Activated CD8-positive, alpha-beta T cell treated with anti-CD3 and anti-CD28 coated beads for 36 hours (primary cell): Measurements from ENCODE around the gene S100PBP. TPM values are rescaled to one million over a fixed set of nuclear protein-coding genes. Genes with fewer than 3 reads are reported as not detected.

Source experiments
- ATAC-seq: fragments of 200-7000 bp; cut with Tn5 transposase; one replicate; pipeline ENCODE4 v1.10.0; 2021; ENCODE audit warnings: mild to moderate bottlenecking, moderate library complexity
- CTCF ChIA-PET: fragments of 350-600 bp; sonication (Branson Sonifier 250); formaldehyde crosslinking; loops from one replicate; lab custom pipeline; 2021; ENCODE audit warnings: antibody characterized with exemption; lab: Charles Lee
- POLR2A ChIA-PET: fragments of 350-600 bp; sonication (Branson Sonifier 250); formaldehyde crosslinking; loops from one replicate; lab custom pipeline; 2021; ENCODE audit warnings: antibody characterized with exemption; lab: Charles Lee
- DNase-seq: peaks from one replicate; pipeline ENCODE4 v3.0.0-alpha.2; 2020
- H3K27ac Mint-ChIP-seq: one replicate; pipeline ENCODE4 v1.8.0; 2021; ENCODE audit warnings: mild to moderate bottlenecking, mixed read lengths
- H3K27me3 Mint-ChIP-seq: one replicate; pipeline ENCODE4 v1.8.0; 2021; ENCODE audit warnings: mixed read lengths
- H3K36me3 Mint-ChIP-seq: one replicate; pipeline ENCODE4 v1.8.0; 2021; ENCODE audit warnings: low read depth, mixed read lengths
- H3K4me1 Mint-ChIP-seq: one replicate; pipeline ENCODE4 v1.8.0; 2021; ENCODE audit warnings: low read depth, mixed read lengths
- H3K4me3 Mint-ChIP-seq: one replicate; pipeline ENCODE4 v1.8.0; 2021; ENCODE audit warnings: mild to moderate bottlenecking, moderate library complexity, mixed read lengths
- H3K9me3 Mint-ChIP-seq: one replicate; pipeline ENCODE4 v1.8.0; 2021; ENCODE audit warnings: mixed read lengths
- intact Hi-C: fragments of 100-400 bp; cut with micrococcal nuclease; formaldehyde crosslinking; loops from one replicate; pipeline ENCODE4 v1.10.0; 2022
- total RNA-seq, 2 experiments: library from RNA; stranded (reverse); gene quantifications; one replicate each; pipeline ENCODE4 v1.2.3, GENCODE V29; 2021
- TF ChIP-seq, protein P1 (sequence below): fragments of 200-600 bp; IDR thresholded peaks from one replicate; pipeline ENCODE4 v1.8.0; 2022; ENCODE audit warnings: antibody characterized with exemption, mild to moderate bottlenecking

Gene S100PBP
- total RNA-seq, 2 experiments from 2014 or later: 25.7 to 27.3 TPM

DNA sequence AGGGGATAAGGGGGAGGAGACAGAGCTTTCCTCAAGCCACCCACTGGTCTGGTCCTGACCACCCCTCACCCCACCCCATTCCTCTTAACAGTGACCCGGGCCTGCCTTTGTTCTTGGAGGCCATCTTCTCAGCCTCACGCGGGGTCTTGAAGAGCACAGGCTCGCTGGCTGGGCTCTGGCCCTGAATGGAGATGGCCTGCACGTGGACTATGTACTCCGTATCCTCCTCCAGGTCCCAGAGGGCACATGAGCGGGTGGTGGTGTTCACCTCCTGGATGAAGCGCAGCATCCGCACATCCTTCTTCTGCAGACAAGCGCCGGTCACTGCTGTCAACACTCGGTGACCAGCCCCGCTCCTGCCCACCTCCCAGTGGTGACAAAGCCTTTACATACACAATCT lies 50.6 kb downstream of the S100PBP start:
- ChIA-PET CTCF (interaction anchor here (3.6 kb wide), 1 partner anchor 8 kb away, joined by 14 read pairs; no protein-coding TSS in a partner anchor), POLR2A (interaction anchor here (1.2 kb wide), 1 partner anchor 46 kb away, joined by 3 read pairs; no protein-coding TSS in a partner anchor)
- H3K9me3 Mint-ChIP-seq: no peaks in the 10 kb centered on the region
- no peak for DNase-seq
- no peaks in the 10 kb centered on the region for H3K36me3 Mint-ChIP-seq
- intact Hi-C loops: no loop called here
- ATAC-seq: no peak
- no peak overlapping the region for H3K27ac Mint-ChIP-seq
- TF ChIP-seq, protein P1, sequence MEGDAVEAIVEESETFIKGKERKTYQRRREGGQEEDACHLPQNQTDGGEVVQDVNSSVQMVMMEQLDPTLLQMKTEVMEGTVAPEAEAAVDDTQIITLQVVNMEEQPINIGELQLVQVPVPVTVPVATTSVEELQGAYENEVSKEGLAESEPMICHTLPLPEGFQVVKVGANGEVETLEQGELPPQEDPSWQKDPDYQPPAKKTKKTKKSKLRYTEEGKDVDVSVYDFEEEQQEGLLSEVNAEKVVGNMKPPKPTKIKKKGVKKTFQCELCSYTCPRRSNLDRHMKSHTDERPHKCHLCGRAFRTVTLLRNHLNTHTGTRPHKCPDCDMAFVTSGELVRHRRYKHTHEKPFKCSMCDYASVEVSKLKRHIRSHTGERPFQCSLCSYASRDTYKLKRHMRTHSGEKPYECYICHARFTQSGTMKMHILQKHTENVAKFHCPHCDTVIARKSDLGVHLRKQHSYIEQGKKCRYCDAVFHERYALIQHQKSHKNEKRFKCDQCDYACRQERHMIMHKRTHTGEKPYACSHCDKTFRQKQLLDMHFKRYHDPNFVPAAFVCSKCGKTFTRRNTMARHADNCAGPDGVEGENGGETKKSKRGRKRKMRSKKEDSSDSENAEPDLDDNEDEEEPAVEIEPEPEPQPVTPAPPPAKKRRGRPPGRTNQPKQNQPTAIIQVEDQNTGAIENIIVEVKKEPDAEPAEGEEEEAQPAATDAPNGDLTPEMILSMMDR: no peak
- H3K27me3 Mint-ChIP-seq: peaks cover 30% of the 10 kb centered on the region
- no peak overlapping the region for H3K4me3 Mint-ChIP-seq
- H3K4me1 Mint-ChIP-seq: peaks cover 8% of the 10 kb centered on the region

DNA sequence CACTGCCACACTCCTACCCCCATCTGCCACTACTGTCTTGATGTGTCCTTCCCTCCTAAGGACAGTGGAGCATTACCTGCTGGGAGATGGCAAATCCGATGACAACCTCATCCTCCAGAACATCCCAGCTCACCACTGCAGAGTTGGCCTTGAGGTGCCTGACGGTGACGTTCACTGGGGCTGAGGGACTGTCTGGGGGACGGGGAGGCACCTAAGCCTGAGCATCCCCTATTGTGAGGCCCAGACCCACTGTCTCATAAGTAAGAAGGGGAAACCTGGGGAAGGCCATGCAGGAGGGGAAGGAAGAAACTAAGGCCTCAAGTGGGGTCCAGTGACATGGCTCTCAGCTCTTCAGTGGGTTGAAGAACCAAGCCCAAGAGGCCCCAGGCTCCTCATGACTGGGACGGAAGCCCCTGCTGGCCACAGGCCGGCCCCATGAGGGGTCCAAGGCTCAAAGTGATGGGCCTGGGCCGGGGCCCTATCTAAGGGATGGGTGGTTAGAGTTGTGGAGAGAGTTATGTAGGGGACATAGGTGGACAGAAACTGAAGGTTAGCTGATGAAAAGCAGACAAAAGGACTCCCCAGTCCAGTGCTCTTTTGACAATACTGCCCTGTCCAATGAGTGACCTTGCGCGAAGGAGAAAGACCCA lies 51.5 kb downstream of the S100PBP start:
- peaks cover 8% of the 10 kb centered on the region for H3K4me1 Mint-ChIP-seq
- DNase-seq (no peak), ATAC-seq (no peak)
- intact Hi-C loops: no loop called here
- CTCF ChIA-PET: interaction anchor here (1.9 kb wide), 1 partner anchor 157 kb away, joined by 8 read pairs; no protein-coding TSS in a partner anchor
- H3K27ac Mint-ChIP-seq: no peak overlapping the region
- H3K4me3 Mint-ChIP-seq: no peak overlapping the region
- TF ChIP-seq, protein P1: no peak
- POLR2A ChIA-PET: interaction anchor here (1.2 kb wide), 1 partner anchor 47 kb away, joined by 3 read pairs; no protein-coding TSS in a partner anchor
- peaks cover 30% of the 10 kb centered on the region for H3K27me3 Mint-ChIP-seq
- no peaks in the 10 kb centered on the region for H3K9me3 Mint-ChIP-seq
- no peaks in the 10 kb centered on the region for H3K36me3 Mint-ChIP-seq

DNA sequence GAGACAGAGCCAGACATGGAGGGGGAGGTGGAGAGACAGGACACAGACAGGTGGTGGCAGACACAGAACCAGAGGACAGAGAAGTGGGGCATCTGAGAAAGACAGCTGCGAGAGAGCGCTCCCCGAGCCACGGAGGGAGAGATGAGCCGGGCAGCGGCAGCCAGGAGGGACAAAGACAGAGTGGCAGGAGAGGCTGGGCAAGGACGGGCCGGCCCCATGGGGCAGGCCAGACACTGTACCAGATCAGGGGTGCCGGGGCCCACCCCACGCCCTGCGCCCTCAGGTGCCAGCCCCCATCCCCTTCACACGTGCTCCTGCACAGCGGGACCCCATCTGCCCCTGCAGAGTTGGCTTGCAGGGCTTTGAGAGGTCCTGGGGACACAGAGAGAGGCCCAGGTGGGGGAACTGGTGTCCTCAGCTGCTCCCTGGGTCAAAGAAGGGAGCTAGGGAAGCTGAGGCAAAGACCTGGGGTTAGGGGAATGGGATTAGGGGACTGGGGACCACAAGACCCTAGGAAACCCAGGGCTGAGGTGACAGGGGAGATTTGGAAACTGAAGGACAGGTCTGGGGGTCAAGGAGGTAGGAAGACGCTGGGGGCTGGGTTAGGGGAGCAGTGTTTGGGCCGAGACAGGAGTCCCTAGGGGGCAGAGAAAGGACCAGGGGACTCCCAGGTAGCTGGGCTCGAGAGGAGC lies 52.6 kb downstream of the S100PBP start:
- ATAC-seq (no peak), DNase-seq (no peak)
- no peaks in the 10 kb centered on the region for H3K36me3 Mint-ChIP-seq
- TF ChIP-seq, protein P1: no peak
- H3K9me3 Mint-ChIP-seq: no peaks in the 10 kb centered on the region
- ChIA-PET CTCF (interaction anchor here (1.9 kb wide), 1 partner anchor 158 kb away, joined by 8 read pairs; no protein-coding TSS in a partner anchor), POLR2A (no interaction called here)
- peaks cover 8% of the 10 kb centered on the region for H3K4me1 Mint-ChIP-seq
- peaks cover 35% of the 10 kb centered on the region for H3K27me3 Mint-ChIP-seq
- intact Hi-C loops: loop anchor here (5.0 kb wide), 1 partner anchor 158 kb away; no protein-coding TSS in a partner anchor
- peak overlapping the region; percentile 28 for H3K4me3 Mint-ChIP-seq
- H3K27ac Mint-ChIP-seq: no peak overlapping the region

DNA sequence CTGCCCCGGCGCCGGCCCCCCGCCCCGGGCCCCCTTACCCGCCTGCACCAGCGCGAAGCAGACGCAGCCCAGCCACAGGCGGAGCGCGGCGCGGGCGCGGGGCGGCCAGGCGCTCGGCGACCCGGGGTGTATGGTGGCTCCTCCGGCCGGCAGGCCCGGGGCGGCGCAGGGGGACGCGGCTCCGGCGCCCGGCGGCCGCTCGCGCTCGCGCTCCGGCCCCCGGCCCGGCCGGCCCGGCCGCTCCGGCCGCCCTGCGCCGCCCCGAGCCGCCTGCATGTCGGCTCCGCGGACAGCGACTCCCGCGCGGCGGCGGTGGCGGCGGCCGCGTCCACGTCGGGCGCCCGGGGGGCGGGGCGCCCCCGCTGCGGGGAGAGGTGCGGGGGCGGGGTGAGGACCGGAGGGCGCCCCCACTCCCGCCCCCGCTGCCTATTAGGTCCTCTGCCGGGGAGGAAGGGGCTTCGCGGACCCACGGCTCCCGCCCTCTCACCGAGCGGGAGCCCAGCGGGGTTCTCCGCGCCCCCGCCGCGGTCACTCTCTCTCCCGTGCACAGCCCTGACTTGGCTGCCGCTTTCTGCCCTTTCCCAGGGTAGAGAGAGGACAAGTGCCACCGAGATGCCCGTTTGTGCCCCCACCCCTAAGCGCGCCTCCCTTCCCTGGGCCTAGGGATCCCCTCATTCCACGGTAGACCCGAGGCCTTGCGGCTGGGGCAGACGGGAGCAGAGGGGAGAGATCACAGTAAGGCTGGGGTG lies 53.3 kb downstream of the S100PBP start, which contains the start of gene FNDC5:
Gene FNDC5, minus strand, starts transcription at position 298 of the 749 bp plus-strand sequence.
- POLR2A ChIA-PET: interaction anchor here (1.2 kb wide), 1 partner anchor 16 kb away, joined by 3 read pairs; no protein-coding TSS in a partner anchor
- CTCF ChIA-PET: interaction anchor here (1.0 to 3.4 kb wide), 11 partner anchors 10 to 246 kb away, joined by 3 to 47 read pairs (median 6); partner anchors contain the start of genes AZIN2 and HPCA
- Mint-ChIP-seq H3K4me3 (peak within 1 kb of the TSS; percentile 28), H3K4me1 (peaks cover 8% of the 10 kb centered on the region), H3K27ac (no peak within 1 kb of the TSS), H3K36me3 (no peaks in the 10 kb centered on the region), H3K27me3 (peaks cover 41% of the 10 kb centered on the region), H3K9me3 (no peaks in the 10 kb centered on the region)
- peak; percentile 4 for ATAC-seq
- DNase-seq: no peak
- TF ChIP-seq, protein P1: no peak
- intact Hi-C loops: loop anchor here (5.0 kb wide), 1 partner anchor 158 kb away; no protein-coding TSS in a partner anchor
